Measurements from ENCODE around the gene CLDN34.

Gene CLDN34

DNA sequence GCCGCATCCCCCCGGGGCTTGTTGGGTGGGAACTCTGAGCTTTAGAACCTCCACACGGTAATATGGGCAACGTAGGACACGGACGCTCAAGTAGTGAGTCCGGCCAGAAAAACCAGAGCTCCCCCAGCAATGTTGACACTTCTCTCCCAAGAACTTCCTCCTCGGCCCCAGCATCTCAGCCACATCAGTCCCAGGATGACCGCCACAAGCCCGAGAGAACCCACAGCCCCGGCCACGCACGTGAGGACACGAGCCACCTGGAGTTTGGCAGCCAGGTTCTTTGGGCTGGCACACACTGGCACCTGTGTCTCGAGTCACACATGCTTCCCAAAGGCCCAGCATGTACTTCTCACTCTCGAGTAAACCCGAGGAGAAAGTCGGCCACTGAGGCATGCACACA, 16.3 kb downstream of the CLDN34 start:
- DNase-seq = no peak

DNA sequence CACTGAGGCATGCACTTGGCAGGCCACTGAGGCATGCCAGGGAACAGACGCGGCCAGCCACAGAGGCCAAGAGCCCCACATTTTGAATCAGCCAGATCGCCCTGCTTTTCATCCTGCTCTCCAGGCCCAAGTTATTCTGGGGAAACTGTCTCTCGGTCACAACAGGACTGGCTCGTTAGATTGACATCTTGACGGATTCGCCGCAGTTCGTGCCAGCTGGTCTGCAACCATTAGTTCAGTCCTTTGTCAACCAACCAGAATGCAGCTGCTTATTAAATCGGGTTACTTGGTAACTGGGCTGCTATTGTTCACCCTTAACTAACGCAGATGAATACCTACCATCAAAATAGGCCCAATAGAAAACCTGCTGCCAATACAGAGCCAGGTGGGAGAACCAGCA, 16.7 kb downstream of the CLDN34 start:
- DNase-seq = no peak

DNA sequence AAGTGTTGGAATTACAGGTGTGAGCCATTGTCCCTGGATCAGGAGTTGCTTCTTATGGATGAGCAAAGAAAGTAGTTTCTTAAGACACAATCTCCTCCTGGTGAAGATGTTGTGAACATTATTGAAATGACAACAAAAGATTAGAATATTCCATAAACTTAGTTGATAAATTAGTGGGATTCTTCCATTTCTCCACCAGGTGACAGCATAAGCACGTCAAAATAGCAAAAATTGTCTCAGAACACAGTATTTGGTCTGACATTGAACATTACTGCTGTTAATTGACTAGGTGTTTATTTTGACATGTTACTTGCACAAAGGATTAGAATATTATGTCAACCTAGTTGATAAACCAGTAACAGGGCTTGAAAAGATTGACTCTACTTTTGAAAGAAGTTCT, 21.6 kb downstream of the CLDN34 start:
- no peak for DNase-seq

DNA sequence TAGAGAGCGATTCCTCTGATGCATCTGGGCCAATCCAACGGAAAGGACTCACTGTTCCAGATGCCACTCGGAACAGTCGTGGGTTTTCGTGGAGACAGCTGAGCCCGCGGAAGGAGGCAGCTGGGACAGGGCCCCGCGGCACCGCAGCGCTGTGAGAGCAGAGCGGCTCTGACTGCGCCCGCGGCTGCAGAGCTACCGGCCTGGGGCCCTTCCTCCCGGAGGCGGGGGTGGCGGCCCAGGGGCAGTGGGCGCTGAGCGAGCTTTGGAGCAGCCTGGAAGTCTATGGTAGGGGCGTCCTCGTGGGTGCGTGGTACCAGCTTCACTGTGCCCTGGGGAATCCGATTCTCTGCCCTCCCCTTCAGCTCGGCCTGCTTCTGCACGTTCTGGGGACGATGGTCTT, 24.9 kb downstream of the CLDN34 start:
- DNase-seq = no peak

DNA sequence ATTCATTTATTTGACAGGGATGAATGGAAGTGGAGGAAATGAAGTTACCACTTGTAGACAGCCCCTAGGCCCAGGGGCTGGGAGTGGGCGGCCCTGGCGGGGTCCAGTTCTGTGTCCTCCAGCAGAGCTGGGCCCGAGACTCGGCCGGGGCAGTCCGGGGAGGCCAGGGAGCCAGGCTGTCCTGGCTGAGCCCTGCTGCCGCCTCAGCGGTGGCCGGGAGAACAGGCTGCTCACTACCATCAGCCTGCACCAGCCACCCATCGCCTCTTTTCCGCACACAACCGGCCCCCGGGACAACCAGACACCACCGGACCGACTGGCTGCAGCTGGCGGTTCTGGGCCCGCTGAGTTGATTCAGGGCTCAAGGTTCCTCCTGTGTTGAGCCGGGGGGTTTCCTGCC, 25.6 kb downstream of the CLDN34 start:
- no peak for DNase-seq

DNA sequence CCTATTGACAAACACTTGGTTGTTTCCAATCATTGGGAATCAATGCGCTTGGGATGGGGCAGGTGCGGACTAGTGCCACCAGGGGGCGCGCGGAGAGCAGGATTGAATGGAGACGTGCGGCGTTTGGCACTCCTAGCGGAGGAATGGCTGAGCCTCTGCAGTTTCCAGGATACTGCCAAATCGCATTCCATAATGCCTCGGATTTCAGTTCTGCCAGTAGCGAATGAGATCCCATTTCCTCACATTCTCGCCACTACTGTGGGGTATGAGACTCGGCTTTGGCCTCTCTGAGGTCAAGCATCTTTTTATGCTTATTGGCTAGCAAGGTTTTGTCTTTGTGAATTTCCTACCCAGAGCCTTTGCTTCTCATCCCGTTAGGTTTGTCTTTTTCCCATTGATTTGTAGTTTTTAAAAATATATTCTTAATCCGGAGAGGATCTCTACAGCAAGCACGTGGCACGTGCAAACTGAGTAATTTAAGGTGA, 28.7 kb downstream of the CLDN34 start:
- DNase-seq = peak; percentile 44

DNA sequence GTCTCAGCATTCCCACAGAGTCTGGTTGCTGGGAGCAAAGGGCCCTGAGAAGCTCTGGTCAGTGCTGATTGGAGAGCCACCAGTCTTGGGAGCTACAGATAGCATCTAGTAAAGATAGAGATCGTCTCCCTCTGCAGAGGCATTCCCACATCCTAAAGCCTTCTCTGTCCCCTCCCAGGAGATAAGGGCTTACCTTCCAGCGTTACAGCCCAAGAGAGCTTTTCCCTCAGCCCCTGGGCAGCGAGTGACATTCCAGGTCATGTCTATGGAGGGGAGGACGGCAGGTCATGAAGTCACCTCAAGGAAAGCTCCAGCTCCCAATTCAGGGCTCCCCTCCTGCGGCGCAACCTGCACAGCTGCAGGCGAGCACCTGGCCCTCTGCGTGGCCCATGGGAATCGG, 29.9 kb downstream of the CLDN34 start:
- DNase-seq = no peak

DNA sequence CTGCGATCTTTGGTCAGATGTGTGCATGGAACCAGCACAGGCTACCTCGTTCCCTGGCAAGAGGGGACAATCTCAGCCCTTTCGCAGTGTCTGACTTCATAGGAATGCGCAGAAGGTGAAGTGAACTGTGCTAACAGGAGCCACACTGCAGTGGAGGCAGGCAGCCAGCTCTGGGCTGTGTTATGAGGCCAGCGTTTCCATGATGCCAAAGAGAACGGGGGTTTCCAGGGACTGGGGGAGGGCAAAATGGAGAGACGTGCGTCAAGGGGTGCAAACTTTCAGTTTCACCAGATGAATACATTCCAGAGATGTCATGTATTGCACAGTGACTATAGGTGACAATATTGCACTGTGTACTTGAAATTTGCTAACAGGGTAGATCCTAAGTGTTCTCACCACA, 30.4 kb downstream of the CLDN34 start:
- DNase-seq = no peak

DNA sequence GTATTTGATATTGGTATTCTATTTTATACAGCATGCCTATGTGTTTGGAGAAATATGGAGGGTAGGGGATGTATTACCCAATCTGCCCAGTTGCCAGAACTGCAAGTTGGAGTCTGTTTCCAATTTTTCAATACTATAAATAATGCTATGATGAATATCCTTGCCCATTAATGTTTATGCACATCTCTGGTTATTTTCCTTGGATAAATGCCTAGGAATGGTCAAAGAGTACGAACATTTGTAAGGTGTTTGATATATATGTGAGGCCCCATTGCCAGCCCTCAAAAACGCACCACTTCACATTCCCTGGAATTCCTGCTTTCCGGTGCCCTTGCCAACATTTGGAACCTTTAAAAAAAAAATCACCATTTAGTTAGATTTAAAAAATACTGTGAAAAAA, 34.3 kb downstream of the CLDN34 start:
- DNase-seq = no peak

DNA sequence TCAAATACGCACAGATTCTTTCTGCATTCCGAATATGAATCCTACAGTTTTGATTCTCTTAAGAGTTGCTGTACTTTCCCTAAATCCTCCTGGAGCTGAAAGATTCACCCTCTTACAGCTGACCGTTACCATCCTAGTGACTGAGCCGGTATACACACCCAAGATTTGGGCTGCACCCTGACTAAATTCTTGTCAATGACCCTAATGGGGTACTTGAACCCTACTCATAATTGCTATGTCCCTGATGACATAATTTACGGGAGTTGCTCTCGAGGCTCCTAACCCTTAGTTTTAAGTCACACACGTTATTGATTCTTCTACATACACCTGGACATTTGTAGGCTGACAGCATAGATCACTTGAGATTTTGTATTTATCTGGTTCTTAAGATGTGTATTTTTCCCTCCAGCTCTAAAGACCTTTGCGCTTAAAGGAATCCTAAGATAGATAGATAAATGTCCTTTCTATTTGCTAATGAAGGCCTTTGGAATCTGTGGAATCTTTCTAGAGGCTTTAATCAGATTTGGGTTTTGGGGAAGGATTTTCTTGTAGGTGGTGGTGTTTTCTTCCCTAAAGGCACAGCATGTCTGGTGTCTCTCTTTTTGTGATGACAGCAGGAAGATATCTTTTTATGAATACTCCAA, 37.8 kb downstream of the CLDN34 start:
- no peak for DNase-seq

DNA sequence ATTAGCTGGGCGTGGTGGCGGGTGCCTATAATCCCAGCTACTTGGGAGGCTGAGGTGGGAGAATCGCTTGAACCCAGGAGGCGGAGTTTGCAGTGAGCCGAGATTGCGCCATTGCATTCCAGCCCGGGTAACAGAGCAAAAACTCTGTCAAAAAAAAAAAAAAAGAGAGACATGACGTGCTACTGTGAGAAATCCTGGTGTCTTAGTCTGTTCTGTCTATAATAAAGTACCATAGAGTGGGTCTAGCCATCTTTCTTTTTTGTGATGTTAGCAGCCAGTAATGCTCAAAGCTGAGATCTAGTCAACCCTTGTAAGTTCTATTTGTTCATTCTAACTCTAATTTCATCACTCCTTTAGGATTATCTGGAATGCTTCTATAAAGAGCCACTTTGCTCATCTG, 38.9 kb downstream of the CLDN34 start:
- DNase-seq = no peak

DNA sequence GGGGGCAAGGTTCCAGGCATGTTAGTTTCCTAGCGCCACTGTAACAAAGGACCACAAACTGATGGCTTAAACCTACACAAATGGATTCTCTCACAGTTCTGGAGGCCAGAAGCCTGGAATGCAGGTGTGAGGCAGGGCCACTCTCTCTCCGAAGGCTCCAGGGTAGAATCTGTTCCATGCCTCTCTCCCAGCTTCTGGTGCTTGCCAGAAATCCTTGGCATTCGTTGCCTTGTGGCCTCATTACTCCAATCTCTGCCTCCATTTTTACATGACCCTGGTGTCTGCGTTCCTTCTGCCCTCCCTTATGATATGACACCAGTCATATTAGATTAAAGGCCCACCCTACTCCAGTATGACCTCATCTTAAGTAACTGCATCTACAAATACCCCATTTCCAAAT, 39.6 kb downstream of the CLDN34 start:
- DNase-seq = no peak

DNA sequence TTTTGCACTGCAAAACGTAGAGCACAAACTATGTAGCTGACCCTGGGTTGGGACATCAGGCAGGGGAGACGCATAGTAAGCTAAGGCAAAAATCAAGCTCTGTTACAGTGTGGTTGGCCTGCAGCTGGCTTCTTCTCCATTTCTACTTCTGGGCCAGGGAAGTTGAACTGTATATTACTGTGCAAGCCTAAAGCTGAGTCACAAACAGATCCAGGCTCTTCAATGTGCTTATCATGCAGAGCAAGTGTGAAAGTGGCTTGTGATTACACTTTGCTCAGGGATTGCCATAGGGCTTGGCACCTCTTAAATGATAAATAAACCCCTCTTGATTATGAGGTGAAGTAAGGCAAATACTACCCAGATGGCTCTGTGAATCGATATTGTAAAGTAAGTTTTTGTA, 40.5 kb downstream of the CLDN34 start:
- DNase-seq = no peak

DNA sequence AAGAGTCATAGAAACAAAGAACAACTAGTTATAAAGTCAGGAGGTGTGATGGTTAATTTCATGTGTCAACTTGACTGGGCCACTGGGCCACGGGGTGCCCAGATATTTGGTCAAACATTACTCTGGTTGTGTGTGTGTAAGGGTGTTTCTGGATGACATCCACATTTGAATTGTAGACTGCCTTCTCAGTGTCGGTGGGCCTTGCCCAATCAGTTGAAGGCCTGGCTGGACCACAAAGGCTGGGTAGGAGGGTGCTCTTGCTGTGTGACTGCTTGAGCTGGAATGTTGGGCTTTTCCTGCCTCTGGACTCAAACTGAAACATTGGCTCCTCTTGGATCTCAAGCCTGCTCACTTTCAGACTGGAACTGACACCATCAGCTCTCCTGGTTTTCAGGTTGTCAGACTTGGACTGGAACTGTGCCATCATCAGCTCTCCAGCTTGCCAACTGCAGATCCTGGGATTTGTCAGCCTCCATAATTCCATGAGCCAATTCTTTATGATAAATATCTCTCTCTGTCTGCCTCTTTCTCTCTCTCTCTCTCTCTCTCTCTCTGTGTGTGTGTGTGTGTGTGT, 41.4 kb downstream of the CLDN34 start:
- DNase-seq = no peak

DNA sequence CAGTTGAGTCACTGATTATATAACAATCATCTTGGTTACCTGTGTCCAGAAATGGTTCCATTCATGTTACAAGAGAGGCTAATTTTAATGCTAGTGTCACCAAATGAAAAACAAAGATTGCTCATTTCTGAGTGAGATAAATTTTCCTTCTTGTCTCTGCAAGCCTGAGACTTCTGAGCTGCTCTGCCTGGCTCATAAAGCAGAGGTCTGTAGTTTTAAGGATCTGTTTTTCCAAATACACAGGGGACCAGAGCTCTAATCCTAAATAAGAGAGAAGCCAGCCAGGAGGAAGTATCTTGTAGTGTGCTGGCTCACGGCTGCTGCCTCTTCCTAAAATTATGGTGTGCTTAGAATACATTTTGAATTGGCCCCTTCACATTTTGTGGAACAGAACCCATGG, 42.6 kb downstream of the CLDN34 start:
- no peak for DNase-seq

DNA sequence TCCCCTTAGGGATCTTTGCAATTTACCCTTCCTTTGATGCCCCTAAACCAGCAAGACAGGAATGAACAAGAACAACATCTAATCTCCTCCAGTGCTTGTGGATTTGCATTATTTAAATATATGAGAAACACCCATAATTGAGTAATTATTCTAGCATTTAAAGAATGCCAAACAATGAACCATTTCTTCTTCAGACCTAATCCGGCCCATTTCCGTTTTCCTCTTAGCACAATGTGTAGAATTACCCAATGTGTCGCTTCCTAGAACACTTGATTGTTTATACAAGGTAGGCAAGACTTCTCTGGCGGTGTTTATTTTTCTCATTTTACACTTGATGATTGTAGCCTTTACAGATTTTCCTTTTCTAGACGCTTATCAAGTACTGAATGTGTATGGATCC, 43.5 kb downstream of the CLDN34 start:
- DNase-seq = no peak

DNA sequence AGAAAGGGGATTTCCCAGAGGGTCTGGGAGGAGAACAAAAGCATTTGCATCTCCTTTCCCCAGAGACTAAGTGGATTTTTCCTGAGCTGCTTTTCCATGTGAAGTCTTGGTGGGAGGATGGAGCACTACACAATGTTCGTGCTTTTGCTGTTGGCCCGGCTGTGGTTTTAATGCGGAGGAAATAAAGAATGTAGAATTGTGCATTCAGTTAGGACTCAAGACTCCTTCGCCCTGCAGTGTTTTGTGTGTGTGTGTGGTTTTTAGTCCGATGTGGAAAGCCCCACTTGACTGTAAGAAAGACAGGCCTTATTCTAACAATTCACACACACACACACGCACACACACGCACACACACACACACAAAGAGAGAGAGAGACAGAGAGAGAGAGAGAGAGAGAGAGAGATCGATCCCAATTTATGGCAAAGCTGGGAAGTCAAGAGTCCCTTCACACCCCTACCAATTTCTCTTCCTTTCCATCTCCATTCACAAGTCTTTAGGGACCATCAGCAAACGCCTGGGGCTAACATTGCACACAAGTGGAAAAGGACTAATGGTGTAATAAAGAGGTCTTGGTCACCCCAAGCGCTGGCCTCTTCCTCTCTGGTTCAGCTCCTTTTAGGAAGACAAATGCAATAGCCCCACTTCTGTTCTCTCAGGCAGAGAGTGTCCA, 44.2 kb downstream of the CLDN34 start:
- DNase-seq = peak; percentile 31

DNA sequence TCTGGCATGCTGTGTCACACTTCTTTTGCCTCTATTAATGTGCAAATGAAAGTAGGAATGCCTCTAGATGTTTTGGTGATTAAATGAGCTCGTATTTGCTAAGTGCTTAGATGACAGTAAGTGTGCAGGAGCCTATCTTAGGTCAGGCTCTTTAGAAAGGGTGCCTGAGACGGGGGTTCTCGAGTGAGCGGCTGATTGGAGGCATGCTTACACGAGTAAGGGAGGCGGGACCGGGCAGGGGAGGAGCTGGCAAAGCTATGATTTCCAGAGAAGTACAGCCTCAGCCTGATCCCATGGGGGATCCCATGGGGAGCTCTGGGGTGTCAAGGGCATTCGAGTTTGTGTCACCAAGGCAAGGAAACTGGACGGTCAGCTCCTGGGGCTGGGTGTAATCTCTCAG, 44.8 kb downstream of the CLDN34 start:
- DNase-seq = no peak

DNA sequence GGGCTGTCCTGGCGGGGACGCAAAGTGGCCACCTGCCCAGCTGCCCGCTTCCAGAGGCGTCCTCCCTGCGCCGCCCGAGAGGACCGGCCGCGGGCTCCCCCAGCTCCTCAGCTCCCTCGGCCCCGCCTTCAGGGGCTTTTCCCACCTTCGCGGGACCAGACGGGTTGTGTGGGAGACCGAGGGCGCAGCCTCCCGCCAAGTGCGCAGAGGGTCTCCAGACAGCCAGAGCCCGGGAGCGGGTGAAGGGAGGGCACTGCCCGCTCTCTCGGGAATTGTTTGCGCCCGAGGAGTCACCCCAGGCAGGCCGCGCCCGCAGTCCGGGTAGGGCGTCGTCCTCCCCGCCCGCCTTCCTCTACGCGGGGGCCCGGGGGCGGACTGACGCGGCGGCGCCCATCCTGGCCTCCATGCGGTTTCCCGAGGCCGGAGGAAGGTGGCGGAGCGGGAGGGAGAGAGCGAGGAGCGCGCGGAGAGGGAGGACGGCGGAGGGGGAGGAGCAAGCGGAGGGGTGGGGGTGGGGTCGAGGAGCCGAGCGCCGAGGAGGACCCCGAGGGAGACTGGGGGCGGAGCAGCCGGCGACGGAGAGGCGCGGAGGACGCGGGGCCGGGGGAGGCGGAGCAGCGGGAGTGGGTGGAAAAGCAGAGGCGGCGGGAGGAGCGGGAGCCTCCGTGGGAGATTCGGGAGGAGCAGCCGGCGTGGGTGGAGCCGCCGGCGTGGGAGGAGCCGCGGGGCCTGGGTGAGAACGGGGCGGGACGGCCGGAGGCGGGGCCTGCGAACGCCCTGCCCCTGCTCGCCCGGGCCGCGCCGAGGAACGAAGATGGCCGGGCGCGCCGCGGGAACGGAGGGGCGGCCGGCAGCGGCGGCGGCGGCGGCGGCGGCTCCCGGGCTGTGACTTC, 47.5 kb downstream of the CLDN34 start:
- peak; percentile 86 for DNase-seq

DNA sequence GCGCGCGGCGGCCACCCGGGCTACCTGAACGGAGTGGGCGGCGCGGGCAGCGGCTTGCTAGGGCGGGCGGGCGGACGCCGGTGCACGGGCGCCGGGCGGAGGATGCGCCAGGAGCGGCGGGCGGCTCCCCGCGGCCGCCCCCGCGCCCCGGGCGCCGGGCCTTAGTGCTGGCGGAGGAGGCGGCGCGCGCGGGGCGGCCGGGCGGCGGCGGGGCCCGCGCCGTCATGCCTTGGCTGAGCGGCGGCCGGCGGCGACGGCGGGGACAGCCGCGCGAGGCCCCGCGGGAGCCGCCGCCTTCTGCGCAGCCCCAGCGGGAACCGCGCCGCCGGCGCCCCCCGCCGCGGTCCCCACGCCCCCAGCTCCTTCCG, 48.2 kb downstream of the CLDN34 start:
- no peak for DNase-seq

DNA sequence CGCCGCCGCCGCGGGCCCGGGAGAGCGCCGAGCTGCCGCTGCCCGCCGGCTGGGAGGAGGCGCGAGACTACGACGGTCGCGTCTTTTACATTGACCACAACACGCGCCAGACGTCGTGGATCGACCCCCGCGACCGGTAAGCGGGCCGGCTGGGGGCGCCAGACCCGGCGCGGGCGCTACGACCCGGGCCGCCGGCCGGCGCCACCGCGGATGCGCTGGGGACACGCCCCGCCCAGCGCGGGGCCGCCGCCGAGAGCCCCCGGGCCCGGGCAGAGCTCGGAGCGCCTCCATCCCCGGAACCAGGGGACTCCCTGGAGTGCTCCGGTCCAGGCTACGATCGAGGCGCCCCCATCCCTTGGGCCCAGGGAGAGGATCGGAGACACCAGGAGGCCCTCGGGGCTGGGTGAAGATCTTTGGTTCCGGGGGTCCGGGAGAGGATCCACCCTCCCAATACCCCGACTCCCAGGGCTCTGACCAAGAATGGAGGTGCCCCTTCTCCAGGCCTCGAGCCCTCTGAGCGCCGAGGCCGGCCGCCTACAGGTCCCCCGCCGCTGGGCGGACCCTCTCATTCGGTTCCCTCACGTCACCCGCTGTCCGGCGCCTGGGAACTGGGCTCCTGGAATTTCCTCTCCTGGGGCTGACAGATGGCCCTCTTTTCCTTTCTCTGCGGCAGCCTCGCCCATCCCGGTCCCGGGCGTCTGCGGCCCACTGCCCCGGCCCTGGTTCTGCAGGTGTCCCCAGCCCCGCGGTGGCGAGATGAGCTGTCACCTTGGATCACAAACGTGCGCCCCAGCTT, 48.8 kb downstream of the CLDN34 start:
- peak; percentile 67 for DNase-seq

DNA sequence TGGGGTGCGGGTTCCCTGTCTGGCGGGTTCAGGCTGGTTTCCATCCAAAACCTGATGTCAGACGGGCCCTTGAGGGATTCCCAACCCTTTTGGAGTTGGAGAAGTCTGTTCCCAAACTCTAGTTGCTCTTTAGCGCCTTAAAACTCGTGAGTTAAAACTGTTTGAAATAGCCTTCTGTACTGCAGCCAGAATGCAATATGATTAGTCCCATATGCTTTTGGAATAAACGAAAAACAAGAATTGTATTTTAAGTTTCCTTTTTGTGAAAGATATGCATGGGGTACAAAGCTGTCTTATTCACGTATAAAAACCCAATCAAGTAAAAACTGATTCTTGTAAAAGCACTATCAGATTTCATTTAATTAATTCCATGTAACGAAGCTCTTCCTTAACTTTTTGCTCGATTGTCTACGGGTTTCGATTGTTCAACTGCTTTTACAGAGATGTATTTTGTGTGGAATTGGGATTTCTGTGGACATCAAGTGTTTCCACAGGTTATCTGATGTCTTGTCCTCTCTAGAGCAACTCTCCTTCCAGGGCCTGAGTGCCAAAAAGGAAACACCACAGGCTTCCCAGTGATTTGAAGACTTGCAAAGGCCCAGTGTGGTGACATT, 49.5 kb downstream of the CLDN34 start:
- DNase-seq = no peak
